ENCODE results near the gene ZNF778. TPM values are rescaled to one million over a fixed set of nuclear protein-coding genes. Genes with fewer than 3 reads are reported as not detected.

ZNF778 gene
- total RNA-seq, 2 donors from 2014 or later = 12.9 to 30.2 TPM

DNA sequence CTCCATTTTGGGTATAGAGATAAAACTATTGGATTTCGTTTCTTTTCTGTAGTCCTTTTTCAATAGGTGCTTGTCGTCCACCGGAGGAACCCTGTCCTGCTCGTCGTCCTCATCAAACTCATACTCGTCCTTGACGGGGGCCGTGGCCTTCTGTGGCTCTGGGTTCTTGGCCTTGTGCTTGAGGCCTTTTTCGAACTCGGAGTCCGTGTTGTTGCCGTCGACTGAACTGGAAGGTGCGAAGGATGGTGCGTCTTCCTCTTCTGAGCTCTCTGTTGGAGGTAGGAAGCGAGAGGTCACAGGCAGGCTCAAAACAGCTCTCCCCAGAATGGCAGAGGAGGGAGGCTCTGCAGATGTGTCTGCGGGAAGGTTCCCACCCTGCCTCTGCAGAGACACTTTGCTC, 67.9 kb downstream of the ZNF778 start:
- Histone ChIP-seq H3K27ac (no peak overlapping the region), H3K9me3 (no peaks in the 10 kb centered on the region), H3K4me3 (no peak overlapping the region), H3K27me3 (replicated peaks; ENCODE audit: insufficient read depth) (no peaks in the 10 kb centered on the region), H3K36me3 (peaks cover 16 to 43% of the 10 kb centered on the region in 2 donors), H3K4me1 (replicated peaks) (no peaks in the 10 kb centered on the region)
- intact Hi-C loops (cut with DNase I) = no loop called here
- TF ChIP-seq, protein P1, sequence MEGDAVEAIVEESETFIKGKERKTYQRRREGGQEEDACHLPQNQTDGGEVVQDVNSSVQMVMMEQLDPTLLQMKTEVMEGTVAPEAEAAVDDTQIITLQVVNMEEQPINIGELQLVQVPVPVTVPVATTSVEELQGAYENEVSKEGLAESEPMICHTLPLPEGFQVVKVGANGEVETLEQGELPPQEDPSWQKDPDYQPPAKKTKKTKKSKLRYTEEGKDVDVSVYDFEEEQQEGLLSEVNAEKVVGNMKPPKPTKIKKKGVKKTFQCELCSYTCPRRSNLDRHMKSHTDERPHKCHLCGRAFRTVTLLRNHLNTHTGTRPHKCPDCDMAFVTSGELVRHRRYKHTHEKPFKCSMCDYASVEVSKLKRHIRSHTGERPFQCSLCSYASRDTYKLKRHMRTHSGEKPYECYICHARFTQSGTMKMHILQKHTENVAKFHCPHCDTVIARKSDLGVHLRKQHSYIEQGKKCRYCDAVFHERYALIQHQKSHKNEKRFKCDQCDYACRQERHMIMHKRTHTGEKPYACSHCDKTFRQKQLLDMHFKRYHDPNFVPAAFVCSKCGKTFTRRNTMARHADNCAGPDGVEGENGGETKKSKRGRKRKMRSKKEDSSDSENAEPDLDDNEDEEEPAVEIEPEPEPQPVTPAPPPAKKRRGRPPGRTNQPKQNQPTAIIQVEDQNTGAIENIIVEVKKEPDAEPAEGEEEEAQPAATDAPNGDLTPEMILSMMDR (IDR thresholded peaks at IDR 0.05) = no peak
- TF ChIP-seq POLR2A (IDR thresholded peaks at IDR 0.05) (no peak), POLR2AphosphoS5 (IDR thresholded peaks at IDR 0.05) (no peak)
- DNase-seq (ENCODE audit: low spot score) = no peak
- 92% methylated on average over 17 of the region's 17 CpGs for WGBS

DNA sequence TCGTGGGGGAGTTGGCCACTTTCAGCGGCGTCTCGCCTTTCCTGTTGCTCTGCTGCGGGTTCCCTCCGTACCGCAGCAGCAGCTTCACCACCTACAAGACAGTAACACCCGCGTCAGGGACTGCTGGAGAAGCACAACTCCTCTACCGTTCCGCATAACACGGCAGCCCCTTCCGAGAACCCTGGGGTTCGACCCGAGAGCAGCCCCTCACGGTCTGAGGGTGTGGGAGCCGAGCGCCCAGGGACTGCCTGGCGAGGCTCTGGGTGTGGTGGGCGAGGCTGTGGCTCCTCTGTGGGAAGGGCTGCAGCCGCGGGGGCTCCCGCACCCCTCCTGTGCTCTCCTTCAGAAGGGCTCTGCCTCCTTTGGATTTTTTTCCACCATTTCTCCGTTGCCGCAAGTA, 68.6 kb downstream of the ZNF778 start:
- DNase-seq (ENCODE audit: low spot score) = no peak
- TF ChIP-seq POLR2A (IDR thresholded peaks at IDR 0.05) (no peak), POLR2AphosphoS5 (IDR thresholded peaks at IDR 0.05) (no peak)
- TF ChIP-seq, protein P1 (IDR thresholded peaks at IDR 0.05) = no peak
- Histone ChIP-seq H3K4me1 (replicated peaks) (no peaks in the 10 kb centered on the region), H3K27me3 (replicated peaks; ENCODE audit: insufficient read depth) (no peaks in the 10 kb centered on the region), H3K27ac (no peak overlapping the region), H3K4me3 (no peak overlapping the region), H3K36me3 (peaks cover 16 to 36% of the 10 kb centered on the region in 2 donors), H3K9me3 (no peaks in the 10 kb centered on the region)
- intact Hi-C loops (cut with DNase I) = no loop called here
- WGBS = 88% methylated on average over 25 of the region's 25 CpGs

Other genes starting within 250 kb of the ZNF778 start
- 1 to 10 TPM; 4.5 to 8.7 TPM for gene CBFA2T3, start 240.5 kb upstream of the ZNF778 start, total RNA-seq
- gene ACSF3, start 123.9 kb upstream of the ZNF778 start, total RNA-seq = 10 to 100 TPM; 42.1 to 80.5 TPM
- gene CDH15, start 46.0 kb upstream of the ZNF778 start, total RNA-seq = 1 to 10 TPM in 1 of 2 donors, under 1 TPM in 1; 0.64 to 2.7 TPM
- gene SLC22A31, start 17.2 kb upstream of the ZNF778 start, total RNA-seq = 1 to 10 TPM in 1 of 2 donors, not detected in 1; 4.6 TPM